H1 (cell line): ENCODE measurements around the gene RAP1GDS1. TPM values are rescaled to one million over a fixed set of nuclear protein-coding genes. Genes with fewer than 3 reads are reported as not detected.

Experiments
- CTCF ChIA-PET: fragments of 300-600 bp; sonication (Branson Sonifier 250); formaldehyde crosslinking; loops from one replicate; lab custom pipeline; 2021; ENCODE audit not compliant: partially characterized antibody; lab: Charles Lee
- POLR2A ChIA-PET: fragments of 300-600 bp; sonication (Branson Sonifier 250); formaldehyde crosslinking; loops from one replicate; lab custom pipeline; 2021; ENCODE audit warnings: inconsistent platforms; ENCODE audit not compliant: partially characterized antibody; lab: Charles Lee
- DNase-seq, 2 experiments: peaks; one replicate each; pipeline versions ENCODE4 v3.0.0 to v3.0.0-alpha.2; 2010 to 2022; ENCODE audit warnings: low spot score in 2 of 2, low read depth in 1 of 2, mixed read lengths in 1 of 2
- FAIRE-seq: peaks from 2 replicates; lab custom pipeline; 2011; peaks lifted over from hg19 to GRCh38; lab: Jason Lieb, UNC
- H2AFZ ChIP-seq: 2 replicates; pipeline ENCODE4 v1.8.1; 2012; ENCODE audit warnings: low read length, inconsistent platforms
- H2AK5ac ChIP-seq: 2 replicates; pipeline ENCODE4 v1.6.1; 2013; ENCODE audit warnings: low read depth, low read length
- H2BK120ac ChIP-seq: replicated peaks from 2 replicates; pipeline ENCODE3; 2013; ENCODE audit warnings: low read depth, low read length, inconsistent platforms
- H2BK12ac ChIP-seq: 2 replicates; pipeline ENCODE4 v1.6.1; 2013; ENCODE audit warnings: low read depth, low read length
- H2BK15ac ChIP-seq: 2 replicates; pipeline ENCODE4 v1.6.1; 2013; ENCODE audit warnings: low read length
- H2BK20ac ChIP-seq: 2 replicates; pipeline ENCODE4 v1.6.1; 2013; ENCODE audit warnings: low read length
- H2BK5ac ChIP-seq: 2 replicates; pipeline ENCODE4 v1.6.1; 2013; ENCODE audit warnings: low read depth, low read length
- H3K14ac ChIP-seq: 2 replicates; pipeline ENCODE4 v1.6.1; 2013; ENCODE audit warnings: inconsistent platforms; ENCODE audit not compliant: insufficient read length
- H3K18ac ChIP-seq: 2 replicates; pipeline ENCODE4 v1.6.1; 2013; ENCODE audit warnings: low read length; ENCODE audit errors: extremely low read depth
- H3K23ac ChIP-seq: 2 replicates; pipeline ENCODE4 v1.6.1; 2013; ENCODE audit warnings: inconsistent platforms; ENCODE audit not compliant: insufficient read length
- H3K23me2 ChIP-seq: 2 replicates; pipeline ENCODE4 v1.6.1; 2013; ENCODE audit warnings: low read depth, low read length
- H3K27ac ChIP-seq: 2 replicates; pipeline ENCODE4 v1.6.1; 2011; ENCODE audit warnings: low read depth, low read length, inconsistent platforms
- H3K27me3 ChIP-seq, 4 experiments: replicated peaks in 1 of 4; 1 replicate in 1 of 4; 2 replicates in 3 of 4; pipeline versions ENCODE4 v1.6.1 to v1.8.1; 2011 to 2013; ENCODE audit warnings: low read length in 3 of 4, mild to moderate bottlenecking in 3 of 4, inconsistent platforms in 2 of 4, mixed read lengths in 2 of 4, moderate library complexity in 1 of 4; ENCODE audit not compliant: control insufficient read depth in 3 of 4, insufficient read depth in 3 of 4; ENCODE audit errors: extremely low read depth in 1 of 4
- H3K36me3 ChIP-seq, 4 experiments: 2 replicates each; pipeline versions ENCODE4 v1.6.1 to v1.8.1; 2011 to 2013; ENCODE audit warnings: mild to moderate bottlenecking in 4 of 4, low read length in 3 of 4, moderate library complexity in 2 of 4, control low read depth in 1 of 4, inconsistent platforms in 1 of 4; ENCODE audit not compliant: insufficient read depth in 4 of 4, control insufficient read depth in 2 of 4
- H3K4ac ChIP-seq: replicated peaks from 2 replicates; pipeline ENCODE3; 2013; ENCODE audit warnings: low read length, low read depth, mixed read lengths, inconsistent platforms; ENCODE audit not compliant: insufficient read length
- H3K4me1 ChIP-seq, 4 experiments: replicated peaks in 1 of 4; 1 replicate in 1 of 4; 2 replicates in 3 of 4; pipeline versions ENCODE4 v1.6.1 to v1.8.1; 2011 to 2013; ENCODE audit warnings: low read length in 3 of 4, inconsistent platforms in 2 of 4, mixed read lengths in 1 of 4; ENCODE audit not compliant: insufficient read depth in 4 of 4, control insufficient read depth in 3 of 4
- H3K4me2 ChIP-seq, 2 experiments: 2 replicates each; pipeline versions ENCODE4 v1.6.1 to v1.8.1; 2011 to 2013; ENCODE audit warnings: low read depth in 2 of 2, low read length in 2 of 2, control low read depth in 1 of 2, inconsistent platforms in 1 of 2, mild to moderate bottlenecking in 1 of 2; ENCODE audit not compliant: insufficient read depth in 1 of 2
- H3K4me3 ChIP-seq, 4 experiments: fragments of 200-600, 300-600 bp in 1 of 4; sonication (generic), shearing (Covaris generic), sonication (Bioruptor Twin) in 1 of 4; 2 replicates each; pipeline versions ENCODE4 v1.5.1 to v1.8.1; 2011 to 2016; ENCODE audit warnings: low read length in 4 of 4, low read depth in 3 of 4, control low read depth in 2 of 4, inconsistent platforms in 2 of 4, mild to moderate bottlenecking in 2 of 4, mixed read lengths in 1 of 4, moderate library complexity in 1 of 4; ENCODE audit not compliant: insufficient read depth in 2 of 4; ENCODE audit errors: extremely low read depth in 1 of 4
- H3K56ac ChIP-seq: replicated peaks from 2 replicates; pipeline ENCODE3; 2013; ENCODE audit warnings: low read depth, mild to moderate bottlenecking, mixed read lengths, low read length, inconsistent platforms; ENCODE audit not compliant: insufficient read length
- H3K79me1 ChIP-seq: 2 replicates; pipeline ENCODE4 v1.6.1; 2013; ENCODE audit warnings: low read depth, low read length, control low read depth
- H3K79me2 ChIP-seq, 2 experiments: 2 replicates each; pipeline versions ENCODE4 v1.6.1 to v1.8.1; 2012 to 2013; ENCODE audit warnings: low read length in 2 of 2, mild to moderate bottlenecking in 2 of 2, inconsistent platforms in 1 of 2; ENCODE audit not compliant: insufficient read depth in 2 of 2, control insufficient read depth in 1 of 2
- H3K9ac ChIP-seq, 4 experiments: replicated peaks in 1 of 4; 1 replicate in 1 of 4; 2 replicates in 3 of 4; pipeline versions ENCODE4 v1.6.1 to v1.8.1; 2011 to 2013; ENCODE audit warnings: low read depth in 3 of 4, low read length in 3 of 4, control low read depth in 2 of 4, mild to moderate bottlenecking in 2 of 4, moderate library complexity in 2 of 4, inconsistent platforms in 1 of 4; ENCODE audit errors: extremely low read depth in 1 of 4
- H3K9me3 ChIP-seq, 2 experiments: 2 replicates each; pipeline versions ENCODE4 v1.6.1 to v1.8.1; 2012 to 2013; ENCODE audit warnings: mild to moderate bottlenecking in 2 of 2, moderate library complexity in 2 of 2, control low read depth in 1 of 2, inconsistent platforms in 1 of 2, low read depth in 1 of 2, low read length in 1 of 2, mixed read lengths in 1 of 2; ENCODE audit not compliant: insufficient read depth in 2 of 2
- H4K20me1 ChIP-seq, 2 experiments: replicated peaks in 1 of 2; 2 replicates each; pipeline versions ENCODE3 to v1.8.1; 2011 to 2013; ENCODE audit warnings: inconsistent platforms in 2 of 2, low read length in 2 of 2, mild to moderate bottlenecking in 1 of 2; ENCODE audit not compliant: insufficient read depth in 2 of 2, control insufficient read depth in 1 of 2
- H4K5ac ChIP-seq: 2 replicates; pipeline ENCODE4 v1.6.1; 2013; ENCODE audit warnings: low read length, low read depth, mixed read lengths, inconsistent platforms; ENCODE audit not compliant: insufficient read length
- H4K8ac ChIP-seq: 2 replicates; pipeline ENCODE4 v1.8.0; 2013; ENCODE audit warnings: mild to moderate bottlenecking, moderate library complexity, low read length, inconsistent platforms; ENCODE audit not compliant: insufficient read depth; ENCODE audit errors: extremely low read depth
- H4K91ac ChIP-seq: replicated peaks from 2 replicates; pipeline ENCODE3; 2013; ENCODE audit warnings: low read length, mixed read lengths, inconsistent platforms; ENCODE audit not compliant: insufficient read length
- CTBP2 ChIP-seq: IDR thresholded peaks from 2 replicates; pipeline ENCODE4 v1.7.0; 2011; ENCODE audit warnings: borderline replicate concordance, mild to moderate bottlenecking, moderate library complexity, mixed read lengths, low read length; ENCODE audit not compliant: insufficient read depth, insufficient read length
- EGR1 ChIP-seq: IDR thresholded peaks from 2 replicates; pipeline ENCODE4 v1.6.1; 2011; ENCODE audit warnings: low read depth, low read length, borderline replicate concordance
- KDM5A ChIP-seq: fragments of 200-600 bp; IDR thresholded peaks from 2 replicates; pipeline ENCODE4 v1.7.1; 2012; ENCODE audit warnings: mild to moderate bottlenecking, low read length, inconsistent platforms, mixed read lengths
- RBBP5 ChIP-seq: IDR thresholded peaks from 2 replicates; pipeline ENCODE4 v1.7.1; 2012; ENCODE audit warnings: low read depth, mild to moderate bottlenecking, inconsistent platforms, low read length, moderate library complexity, borderline replicate concordance
- SAP30 ChIP-seq: fragments of 300-600 bp; sonication (generic); IDR thresholded peaks from 2 replicates; pipeline ENCODE4 v1.7.1; 2012; ENCODE audit warnings: low read length, moderate library complexity, mild to moderate bottlenecking, inconsistent platforms; ENCODE audit not compliant: insufficient read depth, insufficient replicate concordance
- SP4 ChIP-seq: IDR thresholded peaks from 2 replicates; pipeline ENCODE4 v1.6.1; 2012; ENCODE audit warnings: low read length, inconsistent platforms
- TBP ChIP-seq: IDR thresholded peaks from 2 replicates; pipeline ENCODE4 v1.6.1; 2011; ENCODE audit warnings: low read depth, low read length, improper control_type of control experiment
- WGBS, 2 experiments: shearing (Covaris generic) in 1 of 2; methylation state at CpG; one replicate each; pipeline versions ENCODE4 v1.1.6 to v1.1.7; 2013 to 2015; ENCODE audit warnings: low lambda C conversion rate in 2 of 2, mixed read lengths in 2 of 2, inconsistent platforms in 1 of 2, low coverage in 1 of 2, missing lambda C conversion rate in 1 of 2; ENCODE audit not compliant: insufficient replicate concordance in 2 of 2, insufficient coverage in 1 of 2, insufficient read length in 1 of 2; ENCODE audit errors: extremely low coverage in 1 of 2, missing lambda C conversion rate in 1 of 2; 5-methylcytosine and 5-hydroxymethylcytosine counted together
- polyA plus RNA-seq, 7 experiments: library from polyadenylated mRNA; depleted of rRNA in 3 of 7; stranded (reverse) in 5 of 7; unstranded in 2 of 7; fragments of >200 nt in 5 of 7; fragments of 200-250 nt in 2 of 7; gene quantifications; 1 replicate in 5 of 7; 2 replicates in 1 of 7; 4 replicates in 1 of 7; pipeline versions ENCODE4 v1.2.1 to v1.2.3, GENCODE V29; 2011 to 2013; ENCODE audit warnings: missing spikeins in 2 of 7, mixed read lengths in 2 of 7
- total RNA-seq: library from RNA; stranded (reverse); fragmentation: NEBNext Ultra II Directional; extraction: Animal tissue kit (Norgen Biotek cat#: 25700); gene quantifications from 2 replicates; pipeline ENCODE4 v1.2.1, GENCODE V29; 2021
- TF ChIP-seq, protein P1 (sequence below): IDR thresholded peaks from 2 replicates; pipeline ENCODE4 v1.6.1; 2012; ENCODE audit warnings: inconsistent platforms

RAP1GDS1 gene
- total and polyA plus RNA-seq, 2 of the 8 experiments (the other 6 are each of a cell fraction or from before 2014, with no cell fraction given) = 12.8 to 31.9 TPM

DNA sequence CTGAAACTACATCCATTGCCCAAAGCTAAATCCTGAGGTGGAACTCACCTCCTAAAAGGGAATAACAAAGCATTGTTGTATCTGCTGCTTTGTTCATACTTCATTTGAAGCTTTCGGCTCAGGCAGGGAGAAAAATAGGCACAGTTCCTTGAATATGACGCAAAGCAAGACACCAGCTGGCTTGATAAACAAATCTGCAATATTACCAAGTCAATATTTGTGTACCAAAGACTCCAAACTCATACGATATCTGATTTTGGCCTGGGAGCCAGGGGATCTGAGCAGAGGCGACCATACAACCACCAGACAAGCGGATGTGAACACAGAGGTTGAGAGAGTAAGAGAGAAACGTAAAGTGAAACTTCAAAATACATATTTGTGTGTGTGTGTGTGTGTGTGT, 34.8 kb upstream of the RAP1GDS1 start:
- Histone ChIP-seq H2BK20ac (no peak overlapping the region), H3K27me3 (no peaks in the 10 kb centered on the region), H3K4ac (no peak overlapping the region), H3K9ac (no peak overlapping the region), H2AK5ac (no peak overlapping the region), H3K79me2 (no peaks in the 10 kb centered on the region), H3K23me2 (no peaks in the 10 kb centered on the region), H3K4me3 (no peak overlapping the region), H2AFZ (peak overlapping the region; percentile 76; the same call in 1 of the 2 replicates), H4K8ac (no peak overlapping the region), H3K18ac (no peak overlapping the region), H4K91ac (no peak overlapping the region), H3K56ac (no peak overlapping the region), H3K4me1 (no peaks in the 10 kb centered on the region), H2BK12ac (no peak overlapping the region), H3K14ac (no peak overlapping the region), H3K27ac (no peak overlapping the region), H2BK5ac (no peak overlapping the region), H2BK120ac (no peak overlapping the region), H4K20me1 (no peaks in the 10 kb centered on the region), H3K79me1 (no peaks in the 10 kb centered on the region), H4K5ac (no peak overlapping the region), H2BK15ac (no peak overlapping the region), H3K23ac (no peak overlapping the region), H3K9me3 (no peaks in the 10 kb centered on the region), H3K36me3 (no peaks in the 10 kb centered on the region), H3K4me2 (no peak overlapping the region)
- FAIRE-seq (no peak), DNase-seq (no peak)
- POLR2A ChIA-PET = no interaction called here
- WGBS, 2 experiments = 89% methylated on average over 6 of the region's 6 CpGs; no CpG with 5 or more reads in 1 of the 2 experiments
- CTCF ChIA-PET = interaction anchor here (1.2 kb wide), 1 partner anchor 9 kb away, joined by 3 read pairs; no protein-coding TSS in a partner anchor
- TF ChIP-seq RBBP5 = no peak
- no peak for TF ChIP-seq SP4
- no peak for TF ChIP-seq CTBP2
- TF ChIP-seq TBP = no peak
- TF ChIP-seq EGR1 = no peak
- no peak for TF ChIP-seq SAP30
- TF ChIP-seq, protein P1, sequence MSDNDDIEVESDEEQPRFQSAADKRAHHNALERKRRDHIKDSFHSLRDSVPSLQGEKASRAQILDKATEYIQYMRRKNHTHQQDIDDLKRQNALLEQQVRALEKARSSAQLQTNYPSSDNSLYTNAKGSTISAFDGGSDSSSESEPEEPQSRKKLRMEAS = no peak
- no peak for TF ChIP-seq KDM5A
